HTERT RPE-1 (cell line): ENCODE data around the gene DBET.
"Not testable (repeated sequence)": the region's sequence is repeated elsewhere in the genome, so short reads cannot be mapped to it uniquely, and the experiment has no call there.

Experiments used
- in situ Hi-C: fragments of 300-500 bp; cut with MboI; formaldehyde crosslinking; loops from 4 replicates; pipeline ENCODE4 v1.14.3; 2020; ENCODE audit warnings: low sequenced_read_pairs

Gene DBET

DNA sequence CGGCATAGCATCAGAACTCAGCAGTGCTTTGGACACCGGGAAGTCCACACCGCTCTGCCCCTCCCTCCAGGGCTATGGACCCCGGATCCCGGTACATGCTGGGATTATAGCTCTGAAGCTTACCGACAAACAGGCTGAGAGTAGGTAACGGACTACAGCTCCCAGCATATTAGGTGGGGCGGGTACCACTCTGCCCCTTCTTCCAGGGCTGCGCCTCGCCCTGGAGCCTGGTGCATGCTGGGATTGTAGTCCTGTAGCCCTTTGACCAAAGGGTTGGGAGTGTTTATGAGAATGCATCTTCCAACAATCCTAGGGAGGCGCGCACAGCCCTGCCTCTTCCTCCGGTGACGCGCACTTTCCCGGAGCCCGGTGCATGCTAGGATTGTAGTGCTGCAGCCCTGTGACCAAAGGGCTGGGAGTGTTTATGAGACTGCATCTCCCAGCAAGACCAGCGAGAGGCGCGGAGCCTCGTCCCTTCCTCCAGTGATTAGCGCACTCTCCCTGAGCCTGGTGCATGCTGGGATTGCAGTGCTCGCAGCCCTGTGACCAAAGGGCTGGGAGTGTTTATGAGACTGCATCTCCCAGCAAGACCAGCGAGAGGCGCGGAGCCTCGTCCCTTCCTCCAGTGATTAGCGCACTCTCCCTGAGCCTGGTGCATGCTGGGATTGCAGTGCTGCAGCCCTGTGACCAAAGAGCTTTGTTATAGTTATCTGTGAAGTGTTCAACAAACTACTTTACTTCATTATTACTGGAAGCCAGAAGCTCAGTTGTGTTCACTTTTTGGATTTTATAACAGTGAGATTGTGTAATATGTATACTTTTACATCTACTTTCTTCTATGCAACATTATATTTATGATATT is 14.7 kb upstream of the DBET start:
- in situ Hi-C loops = not testable (repeated sequence)

DNA sequence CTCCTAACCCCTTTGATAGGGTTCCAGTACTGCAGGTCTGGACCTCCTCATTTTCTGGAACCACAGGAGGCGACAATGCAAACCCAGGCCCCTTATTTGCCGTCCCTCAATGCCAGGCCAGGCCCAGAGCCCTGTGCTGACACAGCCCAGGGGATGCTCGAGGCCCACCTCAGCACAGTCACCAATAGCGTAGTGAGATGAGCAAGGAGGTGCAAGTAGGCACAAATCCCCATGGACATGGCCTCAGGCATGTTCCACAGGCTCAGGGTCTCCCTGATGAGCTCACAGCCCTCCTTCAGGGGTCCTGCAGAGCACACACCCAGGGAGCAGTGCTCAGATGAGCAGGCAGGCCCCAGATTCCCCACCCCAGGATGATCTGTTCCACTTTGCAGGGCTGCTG is 5.3 kb upstream of the DBET start:
- in situ Hi-C loops = not testable (repeated sequence)

DNA sequence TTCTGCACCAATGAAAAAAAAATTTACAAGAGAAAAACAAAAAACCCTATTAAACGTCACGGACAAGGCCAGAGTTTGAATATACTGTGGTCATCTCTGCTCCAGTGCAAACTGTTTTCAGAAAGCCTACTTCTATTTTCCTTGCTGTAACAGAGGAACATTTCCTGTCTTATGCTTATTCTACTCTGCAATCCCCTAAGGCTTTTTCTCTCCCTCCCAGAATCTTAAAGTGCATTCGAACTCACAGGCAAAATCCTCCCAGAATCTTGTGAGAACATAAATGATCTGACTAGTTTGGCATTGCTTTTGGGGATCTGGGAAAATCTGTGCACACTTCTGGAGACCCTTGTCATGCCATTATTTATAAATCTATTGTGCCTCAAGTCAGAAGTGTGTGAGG is 503 bp downstream of the DBET start:
- in situ Hi-C loops = not testable (repeated sequence)

DNA sequence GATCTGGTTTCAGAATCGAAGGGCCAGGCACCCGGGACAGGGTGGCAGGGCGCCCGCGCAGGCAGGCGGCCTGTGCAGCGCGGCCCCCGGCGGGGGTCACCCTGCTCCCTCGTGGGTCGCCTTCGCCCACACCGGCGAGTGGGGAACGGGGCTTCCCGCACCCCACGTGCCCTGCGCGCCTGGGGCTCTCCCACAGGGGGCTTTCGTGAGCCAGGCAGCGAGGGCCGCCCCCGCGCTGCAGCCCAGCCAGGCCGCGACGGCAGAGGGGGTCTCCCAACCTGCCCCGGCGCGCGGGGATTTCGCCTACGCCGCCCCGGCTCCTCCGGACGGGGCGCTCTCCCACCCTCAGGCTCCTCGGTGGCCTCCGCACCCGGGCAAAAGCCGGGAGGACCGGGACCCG is 4.0 kb downstream of the DBET start:
- in situ Hi-C loops = not testable (repeated sequence)

DNA sequence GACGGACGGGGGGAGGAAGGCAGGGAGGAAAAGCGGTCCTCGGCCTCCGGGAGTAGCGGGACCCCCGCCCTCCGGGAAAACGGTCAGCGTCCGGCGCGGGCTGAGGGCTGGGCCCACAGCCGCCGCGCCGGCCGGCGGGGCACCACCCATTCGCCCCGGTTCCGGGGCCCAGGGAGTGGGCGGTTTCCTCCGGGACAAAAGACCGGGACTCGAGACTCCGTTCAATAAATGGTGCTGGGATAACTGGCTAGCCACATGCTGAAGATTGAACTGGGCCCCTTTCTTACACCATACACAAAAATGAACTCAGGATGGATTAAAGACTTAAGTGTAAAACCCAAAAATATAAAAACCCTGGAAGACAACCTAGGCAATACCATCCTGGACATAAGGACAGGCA is 28.8 kb downstream of the DBET start:
- in situ Hi-C loops = not testable (repeated sequence)

DNA sequence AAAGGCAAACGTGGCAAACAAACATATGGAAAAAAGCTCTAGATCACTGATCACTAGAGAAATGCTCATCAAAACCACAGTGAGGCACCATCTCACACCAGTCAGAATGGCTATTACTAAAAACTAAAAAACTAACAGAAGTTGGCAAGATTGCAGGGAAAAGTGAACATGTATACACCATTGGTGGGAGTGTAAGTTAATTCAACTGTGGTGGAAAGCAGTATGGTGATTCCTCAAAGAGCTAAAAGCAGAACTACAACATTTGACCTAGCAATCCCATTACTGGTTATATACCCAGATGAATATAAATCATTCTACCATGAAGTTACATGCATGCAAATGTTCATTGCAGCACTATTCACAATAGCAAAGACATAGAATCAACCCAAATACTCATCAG is 29.7 kb downstream of the DBET start:
- in situ Hi-C loops = not testable (repeated sequence)

DNA sequence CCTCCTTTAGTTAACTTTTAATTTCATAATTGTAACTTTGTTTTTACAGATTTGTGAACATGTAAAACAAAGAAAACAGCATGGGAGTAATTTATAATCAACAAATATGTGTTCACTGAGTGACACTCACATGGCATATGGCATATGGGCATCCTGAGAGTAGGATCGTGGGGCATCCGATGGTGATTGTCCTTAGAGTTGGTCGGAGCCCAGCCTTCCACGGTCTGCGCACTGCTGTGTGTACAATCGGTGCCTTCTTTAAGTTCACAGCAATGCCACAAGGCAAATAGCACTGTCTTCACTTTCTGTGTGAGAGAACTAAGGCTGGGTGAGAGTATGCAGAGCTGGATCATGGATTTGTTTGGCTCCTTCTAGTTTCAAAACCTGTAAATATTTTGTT is 31.0 kb downstream of the DBET start:
- in situ Hi-C loops = not testable (repeated sequence)

DNA sequence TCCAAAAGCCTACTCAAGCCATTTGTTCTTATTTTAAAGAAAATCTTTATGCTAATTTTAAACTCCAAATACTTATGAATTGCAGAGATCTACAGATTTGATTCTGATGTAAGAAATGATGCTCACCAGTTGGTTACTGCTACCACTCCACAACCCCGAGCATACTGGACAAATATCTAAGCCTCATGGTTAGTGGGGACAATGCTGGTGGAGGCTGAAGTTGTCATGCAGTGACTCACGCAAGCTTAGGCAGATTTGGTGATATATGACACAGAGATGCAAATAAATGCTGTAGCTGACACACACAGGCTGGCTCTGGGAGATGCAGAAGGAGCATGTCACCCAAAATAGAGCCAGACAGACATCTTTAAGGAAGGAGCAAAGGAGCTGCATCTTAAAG is 35.3 kb downstream of the DBET start:
- in situ Hi-C loops = not testable (repeated sequence)

DNA sequence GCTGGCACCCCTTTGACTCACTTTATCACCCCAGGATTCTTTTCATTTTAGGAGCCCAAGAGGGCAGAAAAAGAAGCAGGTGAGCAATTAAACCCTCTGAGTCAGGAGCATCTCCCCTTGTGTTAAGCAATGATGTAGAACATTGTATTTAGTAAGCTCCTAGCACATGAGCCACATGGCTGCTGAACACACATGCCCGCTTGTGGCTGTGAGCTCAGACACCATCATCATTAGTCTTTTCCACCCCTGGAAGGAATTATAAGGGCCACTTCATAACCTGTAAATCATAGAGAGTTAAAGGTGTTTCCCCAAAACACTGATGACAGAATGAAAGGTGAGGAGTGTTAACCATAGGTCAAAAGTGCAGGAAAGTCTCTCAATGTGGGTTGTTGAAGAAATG is 37.2 kb downstream of the DBET start:
- in situ Hi-C loops = not testable (repeated sequence)

DNA sequence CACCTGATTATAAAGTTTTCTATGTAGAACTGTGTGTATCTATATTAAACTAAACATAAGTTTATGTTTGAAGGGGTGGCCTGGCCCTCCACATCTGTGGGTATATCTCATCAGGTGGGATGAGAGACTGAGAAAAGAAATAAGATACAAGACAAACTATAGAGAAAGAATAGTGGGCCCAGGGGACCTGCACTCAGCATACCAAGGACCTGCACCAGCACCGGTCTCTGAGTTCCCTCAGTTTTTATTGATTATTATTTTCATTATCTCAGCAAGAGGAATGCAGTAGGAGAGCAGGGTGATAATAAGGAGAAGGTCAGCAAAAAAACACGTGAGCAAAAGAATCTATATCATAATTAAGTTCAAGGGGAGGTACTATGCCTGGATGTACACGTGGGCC is 41.9 kb downstream of the DBET start:
- in situ Hi-C loops = not testable (repeated sequence)

DNA sequence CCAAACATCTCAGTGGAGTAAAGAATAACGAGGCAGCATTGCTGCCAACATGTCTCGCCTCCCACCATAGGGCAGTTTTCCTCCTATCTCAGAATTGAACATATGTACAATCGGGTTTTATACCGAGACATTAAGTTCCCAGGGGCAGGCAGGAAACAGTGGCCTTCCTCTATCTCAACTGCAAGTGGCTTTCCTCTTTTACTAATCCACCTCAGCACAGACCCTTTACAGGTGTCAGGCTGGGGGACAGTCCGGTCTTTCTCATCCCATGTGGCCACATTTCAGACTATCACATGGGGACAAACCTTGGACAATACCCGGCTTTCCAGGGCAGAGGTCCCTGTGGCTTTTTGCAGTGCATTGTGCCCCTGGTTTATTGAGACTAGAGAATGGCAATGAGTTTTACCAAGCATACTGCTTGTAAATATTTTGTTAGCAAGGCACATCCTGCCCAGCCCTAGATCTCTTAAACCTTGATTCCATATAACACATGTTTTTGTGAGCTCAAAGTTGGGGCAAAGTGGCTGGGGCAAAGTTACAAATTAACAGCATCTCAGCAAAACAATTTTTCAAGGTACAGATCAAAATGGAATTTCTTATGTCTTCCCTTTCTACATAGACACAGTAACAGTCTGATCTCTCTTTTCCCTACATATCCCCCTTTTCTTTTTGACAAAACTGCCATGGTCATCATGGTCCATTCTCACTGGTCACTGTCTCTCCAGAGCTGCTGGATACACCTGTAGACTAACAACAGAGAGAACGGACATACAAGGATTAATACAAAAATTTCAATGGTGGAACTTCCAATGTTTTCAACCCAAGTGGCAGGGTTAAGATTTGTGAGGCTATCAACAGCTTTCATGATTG is 42.5 kb downstream of the DBET start:
- in situ Hi-C loops = not testable (repeated sequence)

DNA sequence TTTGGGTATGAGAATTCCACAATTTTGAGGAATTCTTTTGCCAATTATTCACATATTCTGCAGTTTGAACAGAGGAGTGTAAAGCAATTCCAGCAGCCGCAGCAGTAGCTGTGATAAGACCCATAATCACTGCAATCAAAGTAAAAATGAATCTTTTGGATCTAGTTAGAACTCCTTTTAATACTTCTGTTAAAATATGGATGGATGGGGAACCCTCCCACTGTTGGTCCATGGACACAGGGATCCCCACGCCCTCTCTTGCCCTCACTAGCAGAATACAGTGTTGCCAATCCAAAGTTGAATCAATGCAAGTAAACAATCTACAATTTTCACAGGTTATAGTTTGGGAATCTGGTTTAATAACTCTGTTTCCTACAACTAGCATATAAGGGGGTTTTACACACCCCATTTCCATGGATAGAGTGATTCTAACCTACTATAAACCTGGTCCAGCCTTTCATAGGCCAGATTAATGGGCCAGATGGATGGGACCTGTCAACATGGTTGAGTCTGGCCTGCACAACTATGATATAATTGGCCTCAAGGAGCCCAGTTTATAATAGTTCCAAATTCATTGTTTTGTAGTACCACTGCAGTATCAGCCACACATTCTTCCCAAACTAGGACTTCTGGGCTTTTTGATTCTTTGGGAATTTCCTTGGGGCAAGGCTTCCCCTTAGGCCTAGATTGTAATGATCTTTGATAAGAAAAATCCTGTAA is 43.6 kb downstream of the DBET start:
- in situ Hi-C loops = not testable (repeated sequence)

DNA sequence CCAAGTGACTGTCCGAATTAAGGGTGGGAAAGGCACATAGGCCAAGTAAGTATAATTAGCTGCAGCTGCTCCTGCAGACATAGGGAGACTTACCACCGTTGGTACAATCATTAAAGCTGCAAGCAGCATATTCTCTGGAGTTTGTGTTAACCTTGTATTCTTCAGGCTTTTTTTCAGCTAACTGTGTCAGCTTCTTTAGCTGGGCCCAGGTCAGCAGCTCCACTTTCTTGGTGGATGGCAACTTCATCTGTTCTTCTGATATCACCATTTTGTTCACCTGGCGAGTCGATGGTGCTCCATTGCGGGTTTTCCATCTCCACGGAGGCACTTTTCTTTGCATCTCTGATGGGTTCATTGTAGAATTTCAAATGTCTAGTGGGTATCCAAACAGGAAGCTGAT is 44.5 kb downstream of the DBET start:
- in situ Hi-C loops = not testable (repeated sequence)

DNA sequence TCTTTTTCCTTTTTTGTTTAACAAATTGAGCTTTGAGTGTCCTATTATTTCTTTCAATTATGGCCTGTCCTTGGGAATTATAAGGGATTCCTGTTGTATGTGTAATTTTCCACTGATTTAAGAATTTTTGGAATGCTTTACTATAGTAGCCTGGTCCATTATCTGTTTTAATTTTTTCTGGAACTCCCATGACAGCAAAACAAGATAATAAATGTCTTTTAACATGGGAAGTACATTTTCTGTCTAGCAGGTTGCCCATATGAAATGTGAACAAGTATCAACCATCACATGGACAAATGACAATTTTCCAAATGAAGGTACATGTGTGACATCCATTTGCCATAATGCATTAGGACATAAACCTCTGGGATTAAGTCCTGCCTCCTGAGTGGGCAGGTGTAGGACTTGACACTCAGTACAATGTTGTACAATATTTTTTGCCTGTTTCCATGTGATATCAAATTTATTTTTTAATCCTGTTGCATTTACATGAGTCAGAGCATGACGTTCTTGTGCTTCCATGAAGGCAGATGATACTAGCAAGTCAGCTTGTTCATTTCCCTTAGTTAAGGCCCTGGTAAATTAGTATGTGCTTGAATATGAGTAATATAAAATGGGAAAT is 45.2 kb downstream of the DBET start:
- in situ Hi-C loops = not testable (repeated sequence)

DNA sequence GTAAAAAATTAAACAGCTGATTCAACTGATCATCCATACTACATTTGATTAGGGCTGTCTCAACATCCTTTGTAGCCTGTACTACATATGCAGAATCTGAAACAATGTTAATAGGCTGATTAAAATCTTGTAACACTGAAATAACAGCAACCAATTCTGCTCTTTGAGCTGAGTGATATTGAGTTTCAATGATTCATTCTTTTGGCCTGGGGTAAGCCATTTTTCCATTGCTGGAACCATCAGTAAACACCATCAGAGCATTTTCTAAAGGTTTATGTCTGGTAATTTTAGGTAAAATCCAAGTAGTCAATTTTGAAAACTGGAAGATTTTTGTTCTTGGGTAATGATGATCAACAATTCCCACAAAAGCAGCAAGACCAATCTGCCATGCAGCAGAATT is 45.7 kb downstream of the DBET start:
- in situ Hi-C loops = not testable (repeated sequence)

DNA sequence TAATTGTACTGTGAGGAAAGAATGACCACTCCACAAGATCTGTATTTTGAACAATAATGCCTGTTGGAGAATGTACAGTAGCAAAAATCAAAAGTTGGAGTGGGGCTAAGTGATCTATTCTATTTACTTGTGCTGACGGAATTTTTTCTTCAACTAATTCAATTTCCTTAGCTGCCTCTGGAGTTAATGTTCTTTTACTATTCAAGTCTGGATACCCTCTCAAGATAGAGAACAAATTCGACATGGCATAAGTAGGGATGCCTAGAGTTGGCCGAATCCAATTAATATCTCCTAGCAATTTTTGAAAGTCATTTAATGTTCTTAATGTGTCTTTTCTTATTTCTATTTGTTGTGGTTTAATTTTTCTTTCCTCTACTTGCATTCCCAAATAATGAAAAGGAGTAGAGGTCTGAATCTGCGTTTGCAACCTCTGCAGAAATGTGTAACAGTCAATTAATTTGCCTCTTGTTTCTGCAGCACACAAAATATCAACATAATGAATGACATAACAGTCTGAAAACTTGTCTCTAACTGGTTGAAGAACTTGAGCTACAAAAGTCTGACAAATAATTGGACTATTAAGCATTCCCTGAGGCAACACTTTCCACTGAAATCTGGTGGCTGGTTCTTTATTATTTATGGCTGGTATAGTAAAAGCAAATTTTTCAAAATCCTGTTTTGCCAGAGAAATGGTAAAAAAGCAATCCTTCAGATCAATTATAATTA is 46.4 kb downstream of the DBET start:
- in situ Hi-C loops = not testable (repeated sequence)

DNA sequence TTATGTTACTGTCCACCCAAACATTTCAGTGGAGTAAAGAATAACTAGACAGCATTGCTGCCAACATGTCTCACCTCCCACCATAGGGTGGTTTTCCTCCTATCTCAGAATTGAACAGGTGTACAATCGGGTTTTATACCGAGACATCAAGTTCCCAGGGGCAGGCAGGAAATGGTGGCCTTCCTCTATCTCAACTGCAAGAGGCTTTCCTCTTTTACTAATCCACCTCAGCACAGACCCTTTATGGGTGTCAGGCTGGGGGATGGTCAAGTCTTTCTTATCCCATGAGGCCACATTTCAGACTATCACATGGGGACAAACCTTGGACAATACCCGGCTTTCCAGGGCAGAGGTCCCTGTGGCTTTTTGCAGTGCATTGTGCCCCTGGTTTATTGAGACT is 48.6 kb downstream of the DBET start:
- in situ Hi-C loops = not testable (repeated sequence)

DNA sequence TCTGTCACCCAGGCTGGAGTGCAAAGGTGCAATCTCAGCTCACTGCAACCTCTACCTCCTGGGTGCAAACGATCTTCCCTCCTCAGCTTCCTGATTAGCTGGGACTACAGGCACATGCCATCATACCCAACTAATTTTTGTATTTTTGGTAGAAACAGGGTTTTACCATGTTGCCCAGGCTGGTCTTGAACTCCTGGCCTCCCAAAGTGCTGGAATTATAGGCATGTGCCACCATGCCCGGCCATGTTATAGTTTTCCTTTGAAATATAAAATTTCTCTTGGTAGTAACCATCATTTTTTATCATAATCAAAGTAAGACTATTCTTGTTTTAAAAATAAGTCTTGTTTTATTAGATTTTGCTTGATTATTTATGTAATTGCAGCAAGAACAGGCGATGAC is 50.7 kb downstream of the DBET start:
- in situ Hi-C loops = not testable (repeated sequence)
